DMS 273 (cell line): ENCODE measurements around the gene SIL1.
"Not testable (repeated sequence)": the region's sequence is repeated elsewhere in the genome, so short reads cannot be mapped to it uniquely, and the experiment has no call there.

Experiments
- DNase-seq: peaks from one replicate; lab custom pipeline; 2025; ENCODE audit not compliant: unreplicated experiment; lab: John Stamatoyannopoulos, UW

SIL1 gene

DNA sequence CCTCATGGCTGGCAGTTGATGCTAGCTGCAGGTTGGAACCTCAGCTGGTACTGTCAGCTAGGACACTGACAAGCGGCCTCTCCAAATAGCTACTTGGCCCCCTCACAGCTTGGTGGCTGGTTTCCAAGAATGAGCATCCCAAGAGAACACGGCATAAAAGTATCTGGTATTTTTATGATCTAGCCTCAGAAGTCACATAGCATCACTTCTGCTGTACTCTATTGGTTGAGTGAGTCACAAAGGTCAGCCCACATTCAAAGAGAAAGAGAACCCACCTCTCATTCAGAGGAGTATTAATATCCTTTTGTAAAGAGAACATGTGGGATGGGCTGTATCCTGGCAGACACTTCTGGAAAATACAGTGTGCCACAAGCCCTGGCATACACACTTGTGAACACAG is 6.0 kb upstream of the SIL1 start:
- DNase-seq: no peak

DNA sequence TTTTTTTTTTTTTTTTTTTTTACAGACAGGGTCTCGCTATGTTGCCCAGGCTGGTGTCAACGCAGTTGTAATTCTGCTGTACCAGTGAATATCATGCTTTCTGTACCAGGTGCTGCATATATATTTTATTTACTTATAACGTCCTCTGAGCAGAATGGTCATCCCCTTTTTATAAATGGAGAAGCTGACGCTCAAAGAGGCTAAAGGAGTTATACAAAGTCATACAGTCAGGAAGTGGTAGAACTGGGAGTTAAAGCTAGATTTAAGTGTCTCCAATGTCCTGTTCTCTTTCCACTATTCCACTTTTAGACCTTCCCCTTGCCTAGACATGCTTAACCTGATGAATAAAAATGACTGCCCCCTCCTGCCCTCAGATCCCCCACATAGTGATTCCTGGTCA is 1.2 kb upstream of the SIL1 start:
- no peak for DNase-seq

GRCh38 chr5:139196296-139196956 is 1.7 kb downstream of the SIL1 start:
- DNase-seq: no peak

DNA sequence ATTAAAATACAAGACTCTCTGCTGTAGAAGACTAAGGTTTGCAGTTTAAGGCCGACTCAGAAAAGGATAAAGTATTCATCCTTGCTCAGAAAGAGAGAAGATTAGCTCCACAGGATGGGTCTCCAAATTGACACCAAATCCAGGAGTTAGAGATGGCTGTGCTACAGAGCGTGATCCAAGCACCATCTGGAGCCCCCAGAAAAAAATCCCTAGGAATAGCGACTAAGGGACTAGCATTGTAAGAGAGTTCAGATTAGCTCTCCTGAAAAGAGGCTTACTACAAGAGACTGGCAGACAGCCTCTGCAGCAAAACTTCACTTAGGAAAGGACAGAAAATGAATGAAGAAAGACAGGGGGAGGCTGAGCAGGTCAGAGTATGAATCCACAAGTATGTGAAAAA is 3.7 kb downstream of the SIL1 start:
- DNase-seq: peak; percentile 23

- DNase-seq: peak; percentile 47
These were observed 4.2 kb downstream of the SIL1 start for GRCh38 chr5:139193928-139194327.

GRCh38 chr5:139192906-139193305 is 5.3 kb downstream of the SIL1 start:
- not testable (repeated sequence) for DNase-seq

DNA sequence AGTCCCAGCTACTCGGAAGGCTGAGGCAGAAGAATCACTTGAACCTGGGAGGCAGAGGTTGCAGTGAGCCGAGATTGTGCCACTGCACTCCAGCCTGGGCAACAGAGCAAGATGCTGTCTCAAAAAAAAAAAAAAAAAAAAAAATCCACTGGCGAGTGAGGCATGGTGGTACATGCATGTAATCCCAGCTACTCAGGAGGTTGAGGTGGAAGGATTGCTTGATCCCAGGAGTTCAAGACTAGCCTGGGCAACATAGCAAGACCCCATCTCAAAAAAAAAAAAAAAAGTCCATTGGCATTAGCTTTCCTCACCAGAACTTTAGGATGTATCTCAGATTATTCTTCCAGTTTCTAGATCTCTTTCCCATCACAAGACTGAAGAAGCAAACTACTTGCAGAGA is 6.2 kb downstream of the SIL1 start:
- DNase-seq: not testable (repeated sequence)

GRCh38 chr5:139190125-139190524 is 8.0 kb downstream of the SIL1 start:
- DNase-seq: no peak

GRCh38 chr5:139188558-139189270 is 9.5 kb downstream of the SIL1 start:
- DNase-seq: no peak

DNA sequence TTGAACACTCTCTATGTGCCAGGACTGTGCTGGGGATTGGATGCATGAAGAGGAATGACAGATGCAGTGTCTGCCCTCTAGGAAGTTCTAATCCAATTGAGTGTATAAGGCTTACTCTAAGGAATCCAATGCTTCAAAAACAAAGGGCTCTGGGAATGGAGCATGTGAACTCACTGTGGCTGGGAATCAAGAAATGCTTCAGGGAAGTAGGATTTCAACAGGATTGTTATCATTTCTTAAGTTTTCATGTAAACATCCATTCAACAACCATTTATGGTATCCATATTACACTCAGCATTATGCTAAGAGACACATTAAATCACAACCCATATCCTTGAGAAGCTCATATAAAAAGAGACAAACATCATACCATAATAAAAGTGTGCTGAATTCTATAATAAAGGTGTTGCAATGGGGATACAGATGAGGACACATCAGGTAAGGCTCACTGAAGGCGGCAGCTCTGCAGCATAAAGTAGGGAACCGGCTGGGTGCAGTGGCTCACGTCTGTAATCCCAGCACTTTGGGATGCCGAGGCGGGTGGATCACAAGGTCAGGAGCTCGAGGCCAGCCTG is 11.3 kb downstream of the SIL1 start:
- no peak for DNase-seq

DNA sequence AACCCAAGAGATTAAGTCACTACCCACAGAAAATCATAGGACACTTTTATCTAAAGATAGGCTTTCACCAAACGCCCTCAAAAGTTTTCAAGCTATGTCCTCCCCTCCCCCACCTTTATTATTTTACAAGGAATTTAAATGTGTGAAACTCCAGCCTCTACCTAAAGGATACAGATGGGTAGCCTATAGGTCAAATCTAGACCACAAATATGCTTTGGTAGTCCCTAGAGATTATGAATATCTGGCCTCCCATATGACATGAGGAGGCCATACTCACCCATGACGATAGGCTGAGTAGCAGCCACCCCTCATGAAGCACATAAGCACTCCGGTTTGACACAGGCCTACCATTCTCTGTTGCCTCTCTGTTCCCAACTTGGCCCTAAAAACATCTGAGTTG is 11.9 kb downstream of the SIL1 start:
- DNase-seq: no peak

- DNase-seq: no peak
These were observed 12.6 kb downstream of the SIL1 start for GRCh38 chr5:139185589-139185988.

DNA sequence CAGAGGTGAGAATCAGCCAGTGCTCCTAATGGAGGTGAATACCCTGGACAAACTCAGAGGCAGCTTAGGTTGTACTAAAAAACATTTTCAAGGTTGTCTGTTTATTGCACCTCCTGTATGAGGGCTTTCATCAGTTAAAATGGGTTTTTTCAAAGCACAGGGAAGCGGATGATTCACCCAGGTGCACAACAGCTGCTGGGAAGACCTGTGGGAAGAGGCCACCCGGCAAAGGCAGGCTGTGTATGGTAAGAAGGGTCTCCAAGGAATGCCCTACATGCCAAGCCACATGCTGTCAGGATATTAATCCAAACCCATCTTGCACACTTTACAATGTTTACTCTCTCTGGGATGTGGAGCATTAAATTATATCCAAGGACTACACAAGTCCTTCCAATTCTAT is 14.7 kb downstream of the SIL1 start:
- peak; percentile 39 for DNase-seq

GRCh38 chr5:139182528-139183296 is 15.5 kb downstream of the SIL1 start:
- DNase-seq: no peak

GRCh38 chr5:139181835-139182452 is 16.2 kb downstream of the SIL1 start:
- no peak for DNase-seq

DNA sequence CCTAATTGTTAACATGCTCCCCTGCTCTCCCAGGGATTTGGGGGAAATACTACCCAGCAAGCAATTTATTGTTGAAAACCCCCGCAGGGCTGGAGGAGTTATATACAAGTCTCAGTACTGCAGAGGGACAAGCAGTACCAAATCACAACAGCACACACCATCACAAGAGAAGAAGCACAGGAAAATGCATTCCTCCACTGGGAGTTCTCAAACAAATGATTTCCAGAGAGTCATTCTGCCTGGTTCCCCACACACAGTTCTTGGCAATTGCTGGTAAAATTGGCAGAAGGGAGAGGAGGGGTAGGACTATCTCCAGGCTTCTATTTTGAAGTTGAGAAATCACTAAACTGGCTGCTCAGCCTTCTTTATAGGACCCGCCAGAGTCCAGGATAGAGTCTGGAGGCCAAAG is 16.8 kb downstream of the SIL1 start:
- DNase-seq: peak; percentile 46

- no peak for DNase-seq
These were observed 17.3 kb downstream of the SIL1 start for GRCh38 chr5:139180850-139181249.

- DNase-seq: not testable (repeated sequence)
These were observed 18.2 kb downstream of the SIL1 start for GRCh38 chr5:139179778-139180513.

- peak; percentile 84 for DNase-seq
These were observed 19.2 kb downstream of the SIL1 start for GRCh38 chr5:139178935-139179334.

DNA sequence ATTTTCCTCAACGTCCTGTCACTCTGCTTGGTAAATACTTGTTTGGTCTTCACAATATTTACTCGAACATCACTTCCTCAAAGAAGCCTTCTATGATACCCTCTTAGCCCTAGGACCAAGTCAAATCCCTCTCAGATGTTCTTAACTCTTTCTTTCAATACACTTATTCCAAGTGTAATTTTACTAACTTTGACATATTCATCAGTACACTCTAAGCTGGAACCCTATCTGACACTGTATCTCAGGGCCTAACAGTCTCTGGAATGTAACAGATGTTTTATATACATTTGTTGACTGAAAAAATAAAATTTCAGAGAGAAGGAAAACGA is 19.6 kb downstream of the SIL1 start:
- no peak for DNase-seq
